Colon (tissue), 2 donors: ENCODE data around the gene RBM22.

Source experiments
- FAIRE-seq: peaks from 2 replicates; lab custom pipeline; 2012; peaks lifted over from hg19 to GRCh38; lab: Jason Lieb, UNC
- donor health status: control.
- donor health status: control.

RBM22 gene

GRCh38 chr5:150651924-150652671 is 48.8 kb downstream of the RBM22 start:
- no peak for FAIRE-seq

GRCh38 chr5:150651382-150651781 is 49.5 kb downstream of the RBM22 start:
- FAIRE-seq, result no peak

- FAIRE-seq, result no peak
Observed at GRCh38 chr5:150650021-150651006, 50.5 kb downstream of the RBM22 start.

GRCh38 chr5:150649108-150650020 is 51.5 kb downstream of the RBM22 start:
- FAIRE-seq, result no peak

- no peak for FAIRE-seq
Observed at GRCh38 chr5:150648294-150649107, 52.4 kb downstream of the RBM22 start.

- no peak for FAIRE-seq
Observed at GRCh38 chr5:150647275-150648251, 53.3 kb downstream of the RBM22 start.

- no peak for FAIRE-seq
Observed at GRCh38 chr5:150645070-150645700, 55.7 kb downstream of the RBM22 start.

- FAIRE-seq, result no peak
Observed at GRCh38 chr5:150644514-150644913, 56.3 kb downstream of the RBM22 start.

- FAIRE-seq, result no peak
Observed at GRCh38 chr5:150644058-150644457, 56.8 kb downstream of the RBM22 start.

GRCh38 chr5:150642991-150643710 is 57.7 kb downstream of the RBM22 start:
- FAIRE-seq, result no peak

GRCh38 chr5:150642567-150642927 is 58.3 kb downstream of the RBM22 start:
- no peak for FAIRE-seq

- no peak for FAIRE-seq
Observed at GRCh38 chr5:150641824-150642566, 58.9 kb downstream of the RBM22 start.

- no peak for FAIRE-seq
Observed at GRCh38 chr5:150641006-150641570, 59.8 kb downstream of the RBM22 start.
